Activated CD4-positive, alpha-beta memory T cell treated with anti-CD3 and anti-CD28 coated beads, Interleukin-2, amount 10 ng/mL, durations not matched to agents 7 days and 5 days (primary cell): ENCODE results near the gene LYRM7. TPM values are rescaled to one million over a fixed set of nuclear protein-coding genes. Genes with fewer than 3 reads are reported as not detected.
"Not testable (repeated sequence)": the region's sequence is repeated elsewhere in the genome, so short reads cannot be mapped to it uniquely, and the experiment has no call there.

ENCODE experiments used
- CTCF ChIA-PET: fragments of 350-600 bp; sonication (Branson Sonifier 250); formaldehyde crosslinking; loops from one replicate; lab custom pipeline; 2021; ENCODE audit warnings: antibody characterized with exemption, inconsistent platforms; lab: Charles Lee
- POLR2A ChIA-PET: fragments of 350-600 bp; sonication (Branson Sonifier 250); formaldehyde crosslinking; loops from one replicate; lab custom pipeline; 2021; ENCODE audit warnings: antibody characterized with exemption; lab: Charles Lee
- DNase-seq: peaks from one replicate; pipeline ENCODE4 v3.0.0-alpha.2; 2020
- H3K27ac Mint-ChIP-seq: one replicate; pipeline ENCODE4 v1.8.0; 2021; ENCODE audit warnings: mild to moderate bottlenecking, mixed read lengths
- H3K27me3 Mint-ChIP-seq: one replicate; pipeline ENCODE4 v1.8.0; 2021; ENCODE audit warnings: mixed read lengths
- H3K36me3 Mint-ChIP-seq: one replicate; pipeline ENCODE4 v1.8.0; 2021; ENCODE audit warnings: low read depth, mixed read lengths
- H3K4me1 Mint-ChIP-seq: one replicate; pipeline ENCODE4 v1.8.0; 2021; ENCODE audit warnings: mixed read lengths
- H3K4me3 Mint-ChIP-seq: one replicate; pipeline ENCODE4 v1.8.0; 2021; ENCODE audit warnings: mild to moderate bottlenecking, mixed read lengths
- H3K9me3 Mint-ChIP-seq: one replicate; pipeline ENCODE4 v1.8.0; 2021; ENCODE audit warnings: mixed read lengths
- total RNA-seq, 2 experiments: library from RNA; stranded (reverse); gene quantifications; one replicate each; pipeline ENCODE4 v1.2.3, GENCODE V29; 2021

Gene LYRM7
- total RNA-seq, 2 experiments from 2014 or later = 9.8 to 11.9 TPM

GRCh38 chr5:131250751-131251475 lies 80.2 kb downstream of the LYRM7 start:
- no peak for DNase-seq
- peak overlapping the region; percentile 99 for H3K27ac Mint-ChIP-seq
- H3K9me3 Mint-ChIP-seq = peaks cover 7% of the 10 kb centered on the region
- POLR2A ChIA-PET = interaction anchor here (0.5 to 13.1 kb wide), 11 partner anchors 8 to 131 kb away, joined by 3 to 572 read pairs (median 7); partner anchors contain the start of genes CDC42SE2 and HINT1
- CTCF ChIA-PET = interaction anchor here (0.9 to 6.4 kb wide), 2 partner anchors 14 to 85 kb away, joined by 3 to 61 read pairs; partner anchors contain the start of gene CDC42SE2
- peaks cover 14% of the 10 kb centered on the region for H3K36me3 Mint-ChIP-seq
- H3K4me1 Mint-ChIP-seq = peaks cover 51% of the 10 kb centered on the region
- H3K27me3 Mint-ChIP-seq = no peaks in the 10 kb centered on the region
- H3K4me3 Mint-ChIP-seq = peak overlapping the region; percentile 63

DNA sequence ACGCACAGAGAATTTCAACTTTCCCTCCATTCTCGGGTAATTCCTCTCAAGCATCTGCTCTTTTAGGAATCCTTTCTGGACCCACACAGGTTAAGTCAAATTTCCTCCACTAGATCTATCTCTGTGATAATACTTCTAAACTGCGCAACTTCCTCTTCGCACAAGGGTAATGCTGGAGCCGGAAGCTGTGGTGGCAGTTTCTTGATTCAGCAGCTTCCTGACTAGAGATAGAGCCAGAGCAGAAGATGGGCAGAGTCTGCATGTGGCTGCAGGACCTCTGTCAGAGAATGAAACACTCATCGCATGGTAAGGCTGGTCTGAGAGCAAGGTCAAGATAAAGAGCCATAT lies 82.1 kb downstream of the LYRM7 start:
- POLR2A ChIA-PET = interaction anchor here (0.6 to 13.1 kb wide), 25 partner anchors 10 to 186 kb away, joined by 3 to 572 read pairs (median 6); partner anchors contain the start of genes CDC42SE2 and HINT1
- DNase-seq = peak; percentile 90
- CTCF ChIA-PET = interaction anchor here (1.1 to 6.4 kb wide), 5 partner anchors 12 to 129 kb away, joined by 3 to 61 read pairs (median 4); partner anchors contain the start of gene CDC42SE2
- peak overlapping the region; percentile 99 for H3K27ac Mint-ChIP-seq
- H3K27me3 Mint-ChIP-seq = no peaks in the 10 kb centered on the region
- H3K9me3 Mint-ChIP-seq = peaks cover 2% of the 10 kb centered on the region
- H3K4me3 Mint-ChIP-seq = peak overlapping the region; percentile 93
- peaks cover 69% of the 10 kb centered on the region for H3K4me1 Mint-ChIP-seq
- peaks cover 18% of the 10 kb centered on the region for H3K36me3 Mint-ChIP-seq

DNA sequence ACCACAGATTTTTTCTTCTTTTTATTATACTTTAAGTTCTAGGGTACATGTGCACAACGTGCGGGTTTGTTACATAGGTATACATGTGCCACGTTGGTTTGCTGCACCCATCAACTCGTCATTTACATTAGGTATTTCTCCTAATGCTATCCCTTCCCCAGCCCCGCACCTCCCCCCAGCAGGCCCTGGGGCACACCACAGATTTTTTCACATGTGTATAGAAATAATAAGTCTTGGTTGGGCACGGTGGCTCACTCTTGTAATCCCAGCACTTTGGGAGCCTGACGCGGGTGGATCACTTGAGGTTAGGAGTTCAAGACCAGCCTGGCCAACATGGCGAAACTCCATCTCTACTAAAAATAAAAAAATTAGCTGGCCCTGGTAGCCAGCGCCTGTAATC lies 83.3 kb downstream of the LYRM7 start:
- peak overlapping the region; percentile 99 for H3K27ac Mint-ChIP-seq
- not testable (repeated sequence) for H3K27me3 Mint-ChIP-seq, H3K9me3 Mint-ChIP-seq
- POLR2A ChIA-PET = interaction anchor here (0.8 to 13.1 kb wide), 21 partner anchors 14 to 143 kb away, joined by 3 to 572 read pairs (median 5); partner anchors contain the start of genes CDC42SE2 and HINT1
- peaks cover 81% of the 10 kb centered on the region for H3K4me1 Mint-ChIP-seq
- H3K36me3 Mint-ChIP-seq = peaks cover 27% of the 10 kb centered on the region
- CTCF ChIA-PET = interaction anchor here (1.0 to 6.4 kb wide), 6 partner anchors 11 to 128 kb away, joined by 3 to 61 read pairs (median 6); partner anchors contain the start of genes CDC42SE2 and HINT1
- H3K4me3 Mint-ChIP-seq = peak overlapping the region; percentile 93
- peak; percentile 50 for DNase-seq

GRCh38 chr5:131254741-131255140 lies 84.0 kb downstream of the LYRM7 start:
- Mint-ChIP-seq H3K4me3 (peak overlapping the region; percentile 93), H3K9me3 (no peaks in the 10 kb centered on the region), H3K36me3 (peaks cover 32% of the 10 kb centered on the region), H3K4me1 (peaks cover 81% of the 10 kb centered on the region), H3K27me3 (no peaks in the 10 kb centered on the region), H3K27ac (peak overlapping the region; percentile 99)
- ChIA-PET CTCF (interaction anchor here (0.5 to 6.4 kb wide), 5 partner anchors 10 to 127 kb away, joined by 3 to 61 read pairs (median 3); partner anchors contain the start of genes CDC42SE2 and HINT1), POLR2A (interaction anchor here (0.8 to 13.1 kb wide), 16 partner anchors 14 to 142 kb away, joined by 3 to 572 read pairs (median 4); partner anchors contain the start of genes CDC42SE2 and HINT1)
- DNase-seq = no peak

Other genes with a start within 250 kb of the LYRM7 start
- 100 to 1,000 TPM; 323 to 329 TPM for gene HINT1, start 5.7 kb upstream of the LYRM7 start, total RNA-seq
- 100 to 1,000 TPM; 163 to 166 TPM for gene CDC42SE2, start 93.1 kb downstream of the LYRM7 start, total RNA-seq